DOHH2 (cell line): ENCODE data around the gene IL36A.

Experiments used
- H3F3A ChIP-seq: fragments of 200-600 bp; sonication (generic), shearing (Covaris generic); 2 replicates; pipeline ENCODE4 v1.6.0; 2016; ENCODE audit warnings: antibody characterized with exemption, mild to moderate bottlenecking; ENCODE audit not compliant: control insufficient read depth, insufficient read depth
- H3K27ac ChIP-seq: fragments of 200-600 bp; sonication (generic); 2 replicates; pipeline ENCODE4 v1.5.1; 2014; ENCODE audit warnings: low read depth, mild to moderate bottlenecking, low read length, moderate library complexity
- H3K27me3 ChIP-seq: fragments of 200-600 bp; sonication (generic); 2 replicates; pipeline ENCODE4 v1.6.1; 2014; ENCODE audit warnings: mild to moderate bottlenecking, low read length, mixed read lengths; ENCODE audit not compliant: control insufficient read depth
- H3K36me3 ChIP-seq: fragments of 200-600 bp; sonication (generic); 2 replicates; pipeline ENCODE4 v1.6.1; 2014; ENCODE audit warnings: mild to moderate bottlenecking, low read length, moderate library complexity, mixed read lengths; ENCODE audit not compliant: control insufficient read depth
- H3K4me1 ChIP-seq: fragments of 200-600 bp; sonication (generic); 2 replicates; pipeline ENCODE4 v1.6.1; 2014; ENCODE audit warnings: mild to moderate bottlenecking, low read length, mixed read lengths; ENCODE audit not compliant: control insufficient read depth
- H3K4me2 ChIP-seq: fragments of 200-600 bp; sonication (generic); 2 replicates; pipeline ENCODE4 v1.6.0; 2014; ENCODE audit warnings: mild to moderate bottlenecking, low read length, moderate library complexity
- H3K4me3 ChIP-seq: fragments of 200-600 bp; sonication (generic); 2 replicates; pipeline ENCODE4 v1.5.1; 2014; ENCODE audit warnings: mild to moderate bottlenecking, low read length, mixed read lengths
- H3K79me2 ChIP-seq: fragments of 200-600 bp; sonication (generic); 2 replicates; pipeline ENCODE4 v1.6.1; 2014; ENCODE audit warnings: mild to moderate bottlenecking, low read length, mixed read lengths; ENCODE audit not compliant: control insufficient read depth
- H3K9me2 ChIP-seq: fragments of 200-600 bp; sonication (generic); replicated peaks from 2 replicates; pipeline ENCODE4 v1.6.1; 2014; ENCODE audit warnings: mild to moderate bottlenecking, low read length, mixed read lengths; ENCODE audit not compliant: control insufficient read depth
- H3K9me3 ChIP-seq: fragments of 200-600 bp; sonication (generic); 2 replicates; pipeline ENCODE4 v1.6.1; 2014; ENCODE audit warnings: antibody characterized with exemption, low read length, mixed read lengths; ENCODE audit not compliant: control insufficient read depth, insufficient read depth
- H4K20me1 ChIP-seq: fragments of 200-600 bp; sonication (generic); 2 replicates; pipeline ENCODE4 v1.6.0; 2014; ENCODE audit warnings: low read depth, mild to moderate bottlenecking, antibody characterized with exemption, low read length, moderate library complexity; ENCODE audit not compliant: control insufficient read depth, insufficient read depth
- CTCF ChIP-seq: fragments of 200-600 bp; sonication (generic); IDR thresholded peaks from one replicate; pipeline ENCODE4 v1.5.1; 2014; ENCODE audit warnings: antibody characterized with exemption, mild to moderate bottlenecking, low read depth, low read length; ENCODE audit not compliant: poor library complexity, severe bottlenecking
- EZH2phosphoT487 ChIP-seq: fragments of 200-600 bp; sonication (generic); IDR thresholded peaks from 2 replicates; pipeline ENCODE4 v1.6.1; 2017; ENCODE audit warnings: borderline replicate concordance, mild to moderate bottlenecking, antibody characterized with exemption, low read length, moderate library complexity, mixed read lengths

Gene IL36A

DNA sequence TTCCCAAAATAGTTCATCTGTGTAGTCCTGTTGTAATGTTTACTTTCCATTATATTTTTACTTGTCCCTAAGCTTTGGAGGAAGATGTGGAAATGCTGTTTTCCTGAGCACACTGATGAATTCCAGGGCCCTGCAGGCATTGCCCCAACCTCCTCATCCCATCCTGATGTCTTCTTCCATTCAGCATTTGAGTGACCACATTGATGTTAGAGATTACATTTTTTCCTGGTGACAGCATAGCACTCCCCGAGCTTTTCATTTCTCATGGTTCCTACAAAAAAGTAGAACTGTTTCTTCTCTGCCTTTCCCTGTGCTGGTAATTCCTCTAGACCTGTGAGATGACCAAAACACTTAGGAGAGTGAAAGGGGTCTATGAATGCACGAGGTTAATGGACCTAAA lies 4.8 kb downstream of the IL36A start:
- no peak overlapping the region for H3K4me3 ChIP-seq

GRCh38 chr2:113011108-113011507 lies 5.8 kb downstream of the IL36A start:
- no peak overlapping the region for H3K27ac ChIP-seq
- peaks cover 3% of the 10 kb centered on the region; the same call in 1 of the 2 replicates for H3K27me3 ChIP-seq
- no peak overlapping the region for H3K4me2 ChIP-seq
- no peak overlapping the region for H3K4me3 ChIP-seq
- no peaks in the 10 kb centered on the region for H4K20me1 ChIP-seq
- H3K9me2 ChIP-seq: no peaks in the 10 kb centered on the region
- no peaks in the 10 kb centered on the region for H3F3A ChIP-seq
- H3K36me3 ChIP-seq: no peaks in the 10 kb centered on the region
- no peaks in the 10 kb centered on the region for H3K79me2 ChIP-seq
- H3K9me3 ChIP-seq: no peaks in the 10 kb centered on the region
- no peaks in the 10 kb centered on the region for H3K4me1 ChIP-seq
- TF ChIP-seq EZH2phosphoT487: no peak

More for the DNA sequence above, 4.8 kb downstream of the IL36A start:
- H3F3A ChIP-seq: no peaks in the 10 kb centered on the region
- TF ChIP-seq EZH2phosphoT487 (no peak), CTCF (no peak)
- no peaks in the 10 kb centered on the region for H3K9me3 ChIP-seq
- H3K27ac ChIP-seq: no peak overlapping the region
- no peaks in the 10 kb centered on the region for H4K20me1 ChIP-seq
- no peak overlapping the region for H3K4me2 ChIP-seq
- no peaks in the 10 kb centered on the region for H3K79me2 ChIP-seq
- no peaks in the 10 kb centered on the region for H3K36me3 ChIP-seq
- H3K4me1 ChIP-seq: no peaks in the 10 kb centered on the region
- H3K27me3 ChIP-seq: 0 out of 2 replicates have a peak, but pooled peaks cover 3% of the 10 kb centered on the region
- H3K9me2 ChIP-seq: no peaks in the 10 kb centered on the region

DNA sequence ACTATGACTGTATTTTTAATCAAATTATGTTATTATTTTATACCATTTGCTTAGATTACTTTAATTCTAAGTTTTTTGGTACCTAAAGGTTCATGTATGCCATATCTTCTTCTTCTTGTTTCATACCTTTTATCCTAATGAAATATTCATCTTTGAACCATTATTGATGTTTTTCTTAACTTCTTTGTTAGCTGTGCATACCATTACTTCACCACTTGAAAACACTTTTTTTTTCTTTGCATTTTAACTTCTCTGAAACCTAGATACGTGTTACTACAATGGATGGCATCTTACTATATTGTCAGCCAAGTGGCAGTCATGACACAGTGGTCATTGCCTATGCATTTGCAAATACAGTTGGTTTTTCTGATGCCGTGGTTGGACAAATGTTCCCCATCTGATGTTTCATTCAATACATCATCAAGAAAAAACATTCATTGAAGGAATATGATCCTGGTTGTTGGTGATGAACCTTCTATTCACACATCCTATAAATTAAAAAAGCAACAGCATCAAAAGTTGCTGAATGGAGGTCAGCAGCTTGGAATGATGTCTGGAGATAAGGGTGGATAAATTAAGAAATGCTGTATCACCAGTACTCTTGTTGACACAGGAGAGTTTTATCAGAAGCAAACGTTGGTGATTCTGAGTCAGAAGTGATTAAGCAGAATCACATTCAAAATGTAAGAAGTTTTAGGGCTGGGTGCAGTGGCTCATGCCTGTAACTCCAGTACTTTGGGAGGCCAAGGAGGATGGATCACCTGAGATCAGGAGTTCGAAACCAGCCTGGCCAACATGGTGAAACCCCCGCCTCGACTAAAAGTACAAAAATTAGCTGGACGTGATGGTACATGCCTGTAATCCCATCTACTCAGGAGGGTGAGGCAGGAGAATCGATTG lies 7.4 kb downstream of the IL36A start:
- no peaks in the 10 kb centered on the region for H3K79me2 ChIP-seq
- H4K20me1 ChIP-seq: no peaks in the 10 kb centered on the region
- no peak overlapping the region for H3K4me3 ChIP-seq
- no peak for TF ChIP-seq CTCF
- TF ChIP-seq EZH2phosphoT487: no peak
- no peak overlapping the region for H3K4me2 ChIP-seq
- H3K36me3 ChIP-seq: no peaks in the 10 kb centered on the region
- H3K27me3 ChIP-seq: peaks cover 3% of the 10 kb centered on the region; the same call in 1 of the 2 replicates
- H3F3A ChIP-seq: no peaks in the 10 kb centered on the region
- H3K9me2 ChIP-seq: no peaks in the 10 kb centered on the region
- no peaks in the 10 kb centered on the region for H3K4me1 ChIP-seq
- no peak overlapping the region for H3K27ac ChIP-seq
- no peaks in the 10 kb centered on the region for H3K9me3 ChIP-seq

GRCh38 chr2:113013336-113013661 lies 8.0 kb downstream of the IL36A start:
- no peak for TF ChIP-seq CTCF
- TF ChIP-seq EZH2phosphoT487: no peak
- Histone ChIP-seq H4K20me1 (no peaks in the 10 kb centered on the region), H3K4me3 (no peak overlapping the region), H3K36me3 (no peaks in the 10 kb centered on the region), H3K9me2 (no peaks in the 10 kb centered on the region), H3K9me3 (no peaks in the 10 kb centered on the region), H3K4me1 (no peaks in the 10 kb centered on the region), H3K27me3 (peaks cover 3% of the 10 kb centered on the region; the same call in 1 of the 2 replicates), H3K4me2 (no peak overlapping the region), H3F3A (no peaks in the 10 kb centered on the region), H3K79me2 (no peaks in the 10 kb centered on the region), H3K27ac (no peak overlapping the region)
